A673 (cell line): ENCODE results near the gene SUSD1. TPM values are rescaled to one million over a fixed set of nuclear protein-coding genes. Genes with fewer than 3 reads are reported as not detected.

Source experiments
- BruUV-seq: library from RNA; stranded (reverse); fragments of 400-500 nt; replicated peaks from 2 replicates; lab custom pipeline; 2021; lab: Mats Ljungman, UMichigan
- CTCF ChIA-PET: fragments of 300-600 bp; sonication (Branson Sonifier 250); formaldehyde crosslinking; loops from one replicate; lab custom pipeline; 2022; ENCODE audit warnings: antibody characterized with exemption; lab: Charles Lee
- POLR2A ChIA-PET: fragments of 300-600 bp; sonication (Branson Sonifier 250); formaldehyde crosslinking; loops from one replicate; lab custom pipeline; 2022; ENCODE audit warnings: antibody characterized with exemption; ENCODE audit not compliant: low non-redundant PET; lab: Charles Lee
- DNase-seq: peaks from one replicate; pipeline ENCODE4 v3.0.0-alpha.2; 2015; ENCODE audit warnings: low spot score
- H3K27ac ChIP-seq: fragments of 200-600 bp; sonication (generic); 2 replicates; pipeline ENCODE4 v1.5.1; 2016; ENCODE audit warnings: mixed run types, low read depth, mild to moderate bottlenecking, mixed read lengths, antibody characterized with exemption, low read length; ENCODE audit not compliant: poor library complexity, severe bottlenecking
- H3K27me3 ChIP-seq: fragments of 200-600 bp; sonication (generic); replicated peaks from 2 replicates; pipeline ENCODE4 v1.6.1; 2017; ENCODE audit warnings: mixed run types, low read depth, mild to moderate bottlenecking, mixed read lengths, antibody characterized with exemption, low read length; ENCODE audit not compliant: insufficient read depth, poor library complexity
- H3K36me3 ChIP-seq: fragments of 200-600 bp; sonication (generic); 2 replicates; pipeline ENCODE4 v1.6.1; 2016; ENCODE audit warnings: mixed run types, mild to moderate bottlenecking, mixed read lengths, antibody characterized with exemption, low read length; ENCODE audit not compliant: insufficient read depth, poor library complexity, severe bottlenecking
- H3K4me1 ChIP-seq: fragments of 200-600 bp; sonication (generic); 2 replicates; pipeline ENCODE4 v1.6.1; 2017; ENCODE audit warnings: mixed run types, mild to moderate bottlenecking, mixed read lengths, antibody characterized with exemption, low read length; ENCODE audit not compliant: insufficient read depth, poor library complexity, severe bottlenecking
- H3K4me3 ChIP-seq: fragments of 200-600 bp; sonication (generic); 2 replicates; pipeline ENCODE4 v1.5.1; 2016; ENCODE audit warnings: low read depth, mixed run types, mild to moderate bottlenecking, mixed read lengths, low read length; ENCODE audit not compliant: poor library complexity, severe bottlenecking
- H3K9me3 ChIP-seq: fragments of 200-600 bp; sonication (generic); 2 replicates; pipeline ENCODE4 v1.6.1; 2016; ENCODE audit warnings: mixed run types, low read depth, mild to moderate bottlenecking, mixed read lengths, antibody characterized with exemption, low read length; ENCODE audit not compliant: poor library complexity, severe bottlenecking
- EZH2 ChIP-seq: fragments of 200-600 bp; sonication (generic); IDR thresholded peaks from 2 replicates; pipeline ENCODE4 v1.6.1; 2017; ENCODE audit warnings: borderline replicate concordance, low read depth, mild to moderate bottlenecking, mixed read lengths, antibody characterized with exemption, low read length; ENCODE audit not compliant: poor library complexity, severe bottlenecking
- intact Hi-C: fragments of 100-400 bp; cut with micrococcal nuclease; formaldehyde crosslinking; loops from one replicate; pipeline ENCODE4 v1.10.0; 2022; ENCODE audit not compliant: unreplicated experiment
- total RNA-seq: library from RNA; stranded (reverse); gene quantifications from 2 replicates; pipeline ENCODE4 v1.2.3, GENCODE V29; 2021
- TF ChIP-seq, protein P1 (sequence below): fragments of 300-800, 200-600 bp; sonication (generic); conservative IDR thresholded peaks from 2 replicates; pipeline ENCODE4 v1.5.1; 2017; ENCODE audit warnings: low read depth, mild to moderate bottlenecking, antibody characterized with exemption, low read length, moderate library complexity, mixed read lengths

SUSD1 gene
- total RNA-seq, 1 experiment from 2014 or later: 14.9 TPM

DNA sequence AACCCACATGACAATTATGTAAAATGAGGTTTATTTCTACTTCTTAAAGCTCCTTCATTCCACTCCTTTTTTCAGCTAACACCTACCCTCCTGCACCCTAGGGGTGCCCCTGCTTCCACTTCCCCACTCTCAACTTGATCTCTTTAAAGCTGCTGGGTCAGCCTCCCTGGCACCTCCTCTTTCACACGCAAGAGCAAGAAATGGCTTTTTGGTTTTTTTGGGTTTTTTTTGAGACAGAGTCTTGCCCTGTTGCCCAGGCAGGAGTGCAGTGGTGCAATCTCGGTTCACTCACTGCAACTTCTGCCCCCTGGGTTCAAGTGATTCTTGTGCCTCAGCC is 64.4 kb downstream of the SUSD1 start:
- no peaks in the 10 kb centered on the region for H3K36me3 ChIP-seq
- ChIA-PET CTCF (no interaction called here), POLR2A (no interaction called here)
- intact Hi-C loops: loop anchor here (5.0 kb wide), 1 partner anchor 222 kb away; the partner anchor contains the start of gene PTBP3
- H3K9me3 ChIP-seq: no peaks in the 10 kb centered on the region
- no peaks in the 10 kb centered on the region for H3K27me3 ChIP-seq
- H3K4me1 ChIP-seq: no peaks in the 10 kb centered on the region
- no peak for DNase-seq
- TF ChIP-seq, protein P1, sequence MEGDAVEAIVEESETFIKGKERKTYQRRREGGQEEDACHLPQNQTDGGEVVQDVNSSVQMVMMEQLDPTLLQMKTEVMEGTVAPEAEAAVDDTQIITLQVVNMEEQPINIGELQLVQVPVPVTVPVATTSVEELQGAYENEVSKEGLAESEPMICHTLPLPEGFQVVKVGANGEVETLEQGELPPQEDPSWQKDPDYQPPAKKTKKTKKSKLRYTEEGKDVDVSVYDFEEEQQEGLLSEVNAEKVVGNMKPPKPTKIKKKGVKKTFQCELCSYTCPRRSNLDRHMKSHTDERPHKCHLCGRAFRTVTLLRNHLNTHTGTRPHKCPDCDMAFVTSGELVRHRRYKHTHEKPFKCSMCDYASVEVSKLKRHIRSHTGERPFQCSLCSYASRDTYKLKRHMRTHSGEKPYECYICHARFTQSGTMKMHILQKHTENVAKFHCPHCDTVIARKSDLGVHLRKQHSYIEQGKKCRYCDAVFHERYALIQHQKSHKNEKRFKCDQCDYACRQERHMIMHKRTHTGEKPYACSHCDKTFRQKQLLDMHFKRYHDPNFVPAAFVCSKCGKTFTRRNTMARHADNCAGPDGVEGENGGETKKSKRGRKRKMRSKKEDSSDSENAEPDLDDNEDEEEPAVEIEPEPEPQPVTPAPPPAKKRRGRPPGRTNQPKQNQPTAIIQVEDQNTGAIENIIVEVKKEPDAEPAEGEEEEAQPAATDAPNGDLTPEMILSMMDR: no peak
- no peak for TF ChIP-seq EZH2
- no peak overlapping the region for H3K27ac ChIP-seq
- H3K4me3 ChIP-seq: no peak overlapping the region
- BruUV-seq: no TSS peak

DNA sequence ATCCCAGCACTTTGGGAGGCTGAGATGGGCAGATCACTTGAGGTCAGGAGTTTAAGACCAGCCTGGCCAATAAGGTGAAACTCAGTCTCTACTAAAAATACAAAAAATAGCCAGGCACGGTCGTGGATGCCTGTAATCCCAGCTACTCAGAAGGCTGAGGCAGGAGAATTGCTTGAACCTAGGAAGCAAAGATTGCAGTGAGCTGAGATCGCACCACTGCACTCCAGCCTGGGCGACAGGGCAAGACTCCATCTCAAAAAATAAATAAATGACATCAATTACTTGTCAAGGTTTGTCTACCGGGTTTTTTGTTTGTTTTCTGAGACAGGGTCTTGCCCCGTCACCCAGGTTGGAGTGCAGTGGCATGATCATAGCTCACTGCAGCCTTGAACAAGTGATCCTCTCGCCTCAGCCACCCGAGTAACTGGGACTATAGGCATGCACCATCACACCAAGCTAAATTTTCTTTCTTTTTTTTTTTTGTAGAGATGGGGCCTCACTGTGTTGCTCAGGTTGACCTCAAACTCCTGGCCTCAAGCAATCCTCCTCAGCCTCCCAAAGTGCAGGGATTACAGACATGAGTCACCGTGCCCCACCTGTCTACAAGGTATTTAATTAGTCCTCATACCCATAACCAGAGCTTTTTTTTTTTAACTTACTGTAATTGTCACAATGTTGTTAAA is 64.9 kb downstream of the SUSD1 start:
- no peak for DNase-seq
- H3K9me3 ChIP-seq: no peaks in the 10 kb centered on the region
- no peak overlapping the region for H3K27ac ChIP-seq
- no peaks in the 10 kb centered on the region for H3K4me1 ChIP-seq
- intact Hi-C loops: loop anchor here (5.0 kb wide), 1 partner anchor 222 kb away; the partner anchor contains the start of gene PTBP3
- CTCF ChIA-PET: no interaction called here
- no TSS peak for BruUV-seq
- no peak overlapping the region for H3K4me3 ChIP-seq
- no peaks in the 10 kb centered on the region for H3K27me3 ChIP-seq
- POLR2A ChIA-PET: no interaction called here
- H3K36me3 ChIP-seq: no peaks in the 10 kb centered on the region
- no peak for TF ChIP-seq EZH2
- TF ChIP-seq, protein P1: no peak

DNA sequence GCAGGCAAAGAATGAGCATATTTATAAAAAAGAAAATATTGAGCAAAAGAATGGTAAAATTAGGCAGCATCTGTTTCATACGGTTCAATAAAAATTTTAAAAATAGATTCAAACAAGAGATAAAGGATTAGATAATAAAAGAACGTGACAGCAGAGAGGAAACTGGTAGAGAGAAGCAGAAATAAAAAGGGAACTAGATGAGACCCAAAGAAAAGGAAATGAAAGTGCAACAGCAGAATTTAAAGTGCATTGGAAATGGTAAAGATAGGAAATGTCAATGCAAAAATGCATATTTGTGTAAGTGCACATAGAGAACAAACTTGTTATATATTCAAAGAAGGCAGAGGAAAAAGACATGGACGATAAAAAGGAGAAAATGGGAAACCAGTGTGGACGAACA is 70.2 kb downstream of the SUSD1 start:
- no peak overlapping the region for H3K27ac ChIP-seq
- CTCF ChIA-PET: no interaction called here
- H3K27me3 ChIP-seq: no peaks in the 10 kb centered on the region
- intact Hi-C loops: no loop called here
- POLR2A ChIA-PET: no interaction called here
- no peaks in the 10 kb centered on the region for H3K36me3 ChIP-seq
- no TSS peak for BruUV-seq
- DNase-seq: no peak
- H3K4me3 ChIP-seq: no peak overlapping the region
- H3K9me3 ChIP-seq: no peaks in the 10 kb centered on the region
- H3K4me1 ChIP-seq: no peaks in the 10 kb centered on the region
- no peak for TF ChIP-seq EZH2
- TF ChIP-seq, protein P1: no peak
